Nucleus accumbens (tissue), 56 donors: ENCODE data around the gene PTPMT1.
A peak's percentile ranks its signal among the peaks of the same experiment; 100 is the strongest.

Source experiments
- DNase-seq, 56 donors: peaks; one replicate each; lab custom pipeline; 2025; lab: John Stamatoyannopoulos, UW

The PTPMT1 gene

DNA sequence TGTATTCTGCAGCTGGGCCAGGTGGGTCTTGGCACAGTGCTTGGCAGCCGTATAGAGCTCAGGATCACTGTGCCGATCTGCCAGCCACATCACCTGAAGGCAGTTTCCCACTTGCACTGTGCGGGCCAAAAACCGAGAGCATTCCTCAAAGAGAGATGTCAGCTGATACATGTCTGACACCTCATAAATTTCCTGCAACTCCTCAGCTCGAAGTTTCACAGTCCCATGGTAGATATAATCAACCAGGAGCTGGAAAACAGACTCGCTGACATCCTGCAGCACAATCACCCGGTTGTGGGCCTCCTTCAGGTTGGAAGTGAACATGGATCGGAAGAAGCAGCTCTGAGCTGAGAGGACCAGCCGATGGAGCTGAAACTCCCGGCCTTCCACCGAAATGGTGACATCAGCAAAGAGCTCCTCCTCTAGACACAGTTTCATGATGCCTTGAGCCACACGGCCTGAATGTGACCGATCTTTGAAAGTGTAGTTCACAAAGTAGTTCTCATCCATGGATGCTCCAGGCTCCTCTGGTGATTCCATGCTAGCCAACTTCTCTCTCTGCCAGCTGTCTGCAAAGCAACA, 12.2 kb downstream of the PTPMT1 start:
- peak in 2 of 56 donors; percentile 19 to 34 for DNase-seq

DNA sequence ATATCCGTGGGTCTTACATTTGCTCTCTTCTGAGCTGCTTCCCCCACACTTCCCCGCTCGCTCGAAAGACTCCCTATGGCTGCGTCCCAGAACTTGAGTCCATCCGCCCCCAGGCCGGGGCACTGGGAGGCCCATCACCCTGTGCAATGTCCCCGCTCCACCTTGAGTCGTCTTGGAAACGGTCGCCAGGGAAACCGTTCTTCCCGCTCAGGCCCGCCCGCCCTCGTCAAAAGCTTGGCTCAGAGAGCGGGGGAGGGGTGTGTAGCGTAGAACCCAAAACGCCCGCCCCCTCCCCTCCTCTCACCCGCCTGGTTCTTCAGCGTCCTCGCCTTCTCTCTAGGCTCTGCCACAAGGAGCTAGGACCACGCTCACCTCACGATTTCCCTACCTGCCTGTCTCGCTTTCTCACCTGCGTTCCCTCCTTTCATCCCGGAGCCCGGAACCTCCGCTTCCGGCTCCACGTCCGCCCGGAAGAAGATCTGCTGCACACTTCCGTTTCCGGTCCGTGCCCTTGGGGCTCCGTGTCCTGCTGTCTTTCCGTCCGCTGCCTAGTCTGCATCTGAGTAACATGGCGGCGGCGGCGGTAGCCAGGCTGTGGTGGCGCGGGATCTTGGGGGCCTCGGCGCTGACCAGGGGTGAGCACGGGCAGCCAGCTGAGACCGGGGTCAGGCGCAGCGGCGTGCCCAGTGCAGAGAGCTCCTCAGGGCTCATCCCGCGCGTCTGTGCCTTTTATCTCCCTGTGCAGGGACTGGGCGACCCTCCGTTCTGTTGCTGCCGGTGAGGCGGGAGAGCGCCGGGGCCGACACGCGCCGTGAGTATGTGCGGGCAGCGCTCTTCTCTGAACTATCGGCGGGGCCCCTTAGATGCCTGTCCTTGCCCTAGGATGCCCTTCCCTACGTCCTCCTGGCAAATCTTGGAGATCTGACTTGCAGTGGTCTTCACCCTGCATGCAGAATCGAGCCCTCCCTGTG, 13.4 kb downstream of the PTPMT1 start, which contains the start of the genes KBTBD4 and NDUFS3:
KBTBD4 (minus strand) TSS at position 447 of the 971 bp plus-strand sequence; CDS start at position 428, 19 bp downstream.
NDUFS3 (plus strand) TSS at position 551 of the 971 bp plus-strand sequence; CDS start at position 569, 18 bp downstream.
- peak; percentile 59 to 95 (median 88) for DNase-seq

DNA sequence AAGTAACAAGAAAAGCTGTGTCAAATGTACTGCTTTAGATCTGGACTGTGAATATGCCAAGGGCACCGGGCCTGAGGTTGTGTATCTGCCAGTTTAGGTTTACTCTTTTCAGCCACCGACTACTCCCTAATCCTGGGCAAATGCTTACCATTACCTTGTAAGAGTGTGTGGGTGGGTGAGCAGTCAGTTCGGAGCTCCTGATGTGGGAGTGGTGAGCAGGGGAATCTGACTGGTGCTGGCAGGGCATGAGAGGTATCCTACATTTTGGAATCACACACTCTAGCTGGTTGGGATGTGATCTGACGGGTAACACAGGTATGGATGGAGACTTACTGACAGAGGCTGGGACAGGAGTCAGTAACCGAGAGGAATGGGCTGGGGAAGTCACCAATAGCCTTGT, 18.4 kb downstream of the PTPMT1 start:
- peak in 1 of 56 donors; percentile 21 for DNase-seq

DNA sequence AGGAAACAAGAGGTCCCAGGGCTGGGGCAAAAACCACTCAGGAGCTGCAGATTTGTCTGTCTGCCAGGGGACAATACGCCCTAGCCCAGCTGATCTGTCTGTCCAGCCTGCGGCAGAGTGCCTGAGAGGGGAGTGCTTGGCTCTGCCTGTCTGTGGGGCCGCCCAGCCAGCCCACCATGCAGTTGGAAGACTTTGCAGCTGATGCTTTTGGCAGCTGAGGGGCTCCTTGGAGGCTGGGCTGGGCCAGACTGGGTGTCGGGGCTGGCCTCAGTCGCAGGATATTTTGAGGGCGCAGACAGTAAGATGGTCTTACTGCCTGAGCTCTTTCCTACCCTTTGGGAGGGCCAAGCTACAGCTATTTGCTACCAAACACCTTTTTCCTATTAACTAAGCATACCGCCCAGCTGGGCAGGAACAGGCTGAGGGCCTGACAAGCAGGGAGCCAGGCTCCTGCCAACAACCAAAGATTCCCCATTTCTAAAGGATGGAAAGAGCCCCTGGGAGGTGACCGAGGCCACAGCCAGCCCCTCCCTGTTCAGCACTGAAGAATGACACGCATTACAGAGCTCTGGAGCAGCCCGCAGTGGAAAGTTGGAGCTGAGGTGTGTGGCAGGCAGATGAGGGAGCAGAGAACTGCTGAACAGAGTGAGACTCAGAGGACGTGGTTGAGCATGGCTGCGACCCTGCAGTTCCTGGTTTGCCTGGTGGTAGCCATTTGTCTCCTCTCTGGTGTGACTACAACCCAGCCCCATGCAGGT, 20.9 kb downstream of the PTPMT1 start, which contains the start of gene FAM180B:
FAM180B (plus strand) TSS at position 581 of the 758 bp plus-strand sequence; CDS start at position 672, 91 bp downstream.
- DNase-seq, result peak in 6 of 56 donors; percentile 24 to 36 (median 32)

DNA sequence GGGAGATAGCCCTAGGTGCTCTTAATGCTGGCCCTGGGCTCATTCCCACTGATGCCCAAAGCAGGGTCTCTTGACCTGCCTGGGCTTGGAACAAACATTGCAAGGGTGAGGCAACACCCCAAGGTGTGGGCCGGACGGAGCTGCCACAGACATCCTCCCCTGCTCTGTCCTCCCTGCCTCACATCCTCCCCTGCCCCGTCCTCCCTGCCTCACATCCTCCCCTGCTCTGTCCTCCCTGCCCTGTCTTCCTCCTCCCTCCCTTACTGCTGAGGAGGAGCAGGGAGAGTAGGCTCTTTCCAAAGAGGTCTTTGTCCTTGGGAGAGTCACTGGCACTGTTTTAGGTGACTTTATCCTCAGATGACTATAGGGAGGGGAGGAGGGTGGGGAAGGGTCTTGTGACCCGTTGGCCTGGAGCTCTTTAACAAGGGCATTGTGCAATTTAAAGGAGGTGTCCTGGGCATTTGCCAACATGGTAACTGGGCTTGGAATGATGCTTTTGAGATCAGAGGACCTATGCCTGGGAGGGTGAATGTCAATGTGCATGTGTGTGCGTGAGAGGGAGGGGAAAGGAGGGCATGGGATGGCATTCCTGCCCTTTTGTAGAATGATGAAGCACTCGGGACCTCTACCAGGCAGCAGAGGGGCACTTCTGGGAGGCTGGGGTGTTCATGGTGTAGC, 21.8 kb downstream of the PTPMT1 start:
- peak in 1 of 56 donors; percentile 34 for DNase-seq

DNA sequence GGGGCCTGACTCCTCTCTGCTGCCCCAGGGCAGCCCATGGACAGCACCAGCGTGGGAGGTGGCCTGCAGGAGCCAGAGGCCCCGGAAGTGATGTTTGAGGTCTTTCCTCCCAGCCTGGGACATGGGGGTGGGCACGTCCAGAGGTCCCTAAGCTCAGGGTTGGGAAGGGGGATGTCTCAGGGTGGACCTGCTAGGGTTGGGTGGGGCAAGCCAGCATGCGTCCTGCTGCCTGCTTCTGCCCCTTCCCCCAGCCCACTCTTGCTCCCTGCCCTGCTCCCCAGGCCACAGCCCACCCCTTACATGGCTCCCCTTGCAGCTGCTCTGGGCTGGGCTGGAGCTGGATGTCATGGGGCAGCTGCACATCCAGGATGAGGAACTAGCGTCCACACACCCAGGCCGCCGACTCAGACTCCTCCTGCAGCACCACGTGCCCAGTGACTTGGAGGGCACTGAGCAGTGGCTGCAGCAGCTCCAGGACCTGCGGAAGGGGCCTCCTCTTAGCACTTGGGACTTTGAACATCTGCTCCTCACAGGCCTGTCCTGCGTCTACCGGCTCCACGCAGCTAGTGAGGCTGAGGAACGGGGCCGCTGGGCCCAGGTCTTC, 22.4 kb downstream of the PTPMT1 start:
- DNase-seq, result peak in 15 of 56 donors; percentile 20 to 61 (median 36)

DNA sequence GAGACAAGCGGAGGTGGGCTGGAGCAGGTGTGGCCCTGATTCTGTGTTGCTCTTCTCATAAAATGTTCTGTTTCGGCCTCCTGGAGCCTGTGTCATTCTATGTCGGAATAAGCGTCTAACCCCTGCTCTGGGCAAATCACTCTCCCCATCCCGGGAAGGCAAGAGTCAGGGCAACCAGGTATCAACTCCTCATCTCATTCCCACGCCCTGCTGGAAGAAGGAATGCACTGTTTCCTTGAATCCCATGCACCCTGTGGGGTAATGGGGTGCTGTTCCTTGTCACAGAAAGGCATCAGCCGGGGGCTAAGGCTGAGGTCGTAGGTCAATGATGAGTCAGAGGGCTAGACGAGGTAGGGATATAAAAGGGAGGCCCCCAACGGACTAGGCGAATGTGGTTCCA, 23.7 kb downstream of the PTPMT1 start:
- DNase-seq, result no peak

DNA sequence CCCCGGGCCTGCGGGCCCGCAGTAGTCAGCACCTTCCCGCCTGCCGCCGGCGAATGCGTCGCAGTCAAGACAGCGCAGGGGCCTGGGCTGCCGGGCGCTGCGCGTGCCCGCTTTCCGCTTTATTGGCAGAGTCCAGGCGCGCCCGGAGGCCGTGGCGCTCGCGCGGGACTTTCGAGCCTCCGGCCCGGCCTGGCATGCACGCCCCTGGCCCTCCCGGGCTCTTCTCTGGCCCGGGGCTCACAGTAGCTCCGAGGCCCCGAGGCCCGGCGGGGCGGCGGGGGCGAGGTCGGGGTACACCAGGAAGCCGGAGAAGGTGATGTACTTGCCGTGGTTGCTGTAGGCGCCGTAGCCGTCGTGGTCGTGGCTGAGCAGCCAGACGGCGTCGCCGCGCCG, 24.2 kb downstream of the PTPMT1 start:
- DNase-seq, result no peak

DNA sequence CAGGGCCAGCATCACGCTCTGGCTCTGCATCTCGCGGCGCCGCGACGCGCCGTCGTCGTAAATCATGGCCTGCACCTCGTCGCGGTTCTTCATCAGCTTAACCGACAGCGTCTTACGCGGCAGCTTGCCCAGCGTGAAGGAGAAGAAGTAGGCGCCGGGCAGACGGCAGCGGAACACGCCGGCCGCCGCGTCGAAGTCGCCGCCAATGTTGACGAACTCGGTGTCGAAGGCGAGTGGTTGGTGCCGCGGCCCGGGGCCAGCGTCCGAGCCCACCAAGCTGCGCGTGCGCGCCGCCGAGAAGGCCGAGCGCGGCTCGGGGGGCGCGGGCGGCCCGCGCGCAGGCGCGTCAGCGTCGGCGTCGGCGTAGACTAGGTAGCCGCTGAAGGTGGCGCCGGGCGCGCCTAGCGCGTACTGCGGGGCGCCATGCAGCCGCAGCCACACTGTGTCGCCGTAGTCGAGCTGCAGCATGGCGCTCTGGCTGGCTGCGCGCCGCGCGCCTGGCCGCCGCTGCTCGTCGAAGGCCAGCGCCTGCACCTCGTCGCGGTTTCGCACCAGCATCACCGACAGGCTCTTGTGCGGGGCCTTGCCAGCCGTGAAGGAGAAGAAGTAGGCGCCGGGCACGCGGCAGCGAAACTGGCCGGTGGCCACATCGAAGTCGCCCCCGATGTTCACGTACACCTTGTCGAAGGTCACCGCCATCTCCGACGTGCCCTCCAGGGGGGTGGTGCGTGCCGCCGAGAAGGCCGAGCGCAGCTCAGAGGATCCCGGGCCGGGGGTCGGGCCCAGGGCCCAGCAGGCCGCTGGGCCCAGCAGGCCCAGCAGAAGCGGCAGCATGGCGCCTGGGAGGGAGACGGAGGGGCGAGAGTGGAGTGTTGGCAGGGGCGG, 24.8 kb downstream of the PTPMT1 start:
- no peak for DNase-seq

DNA sequence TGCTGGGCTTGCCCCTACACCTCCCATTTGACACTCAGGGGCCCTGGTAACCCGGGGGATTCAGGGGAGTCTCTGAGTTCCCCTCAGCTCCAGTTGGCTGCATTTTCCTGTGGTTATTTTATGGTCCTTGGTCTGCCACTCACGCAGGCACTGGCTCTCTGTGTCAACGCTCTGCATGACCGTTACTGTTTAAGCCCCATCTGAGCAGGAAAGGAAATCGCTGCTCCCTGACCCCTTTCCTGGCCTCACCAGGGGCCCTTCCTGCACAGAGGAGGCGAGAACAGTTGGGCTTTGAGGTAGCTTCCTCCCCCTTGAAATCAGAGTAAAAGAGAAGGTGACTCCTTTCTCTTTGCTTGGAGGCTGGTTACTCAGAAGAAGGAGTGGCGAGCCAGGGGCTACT, 26.4 kb downstream of the PTPMT1 start:
- no peak for DNase-seq

DNA sequence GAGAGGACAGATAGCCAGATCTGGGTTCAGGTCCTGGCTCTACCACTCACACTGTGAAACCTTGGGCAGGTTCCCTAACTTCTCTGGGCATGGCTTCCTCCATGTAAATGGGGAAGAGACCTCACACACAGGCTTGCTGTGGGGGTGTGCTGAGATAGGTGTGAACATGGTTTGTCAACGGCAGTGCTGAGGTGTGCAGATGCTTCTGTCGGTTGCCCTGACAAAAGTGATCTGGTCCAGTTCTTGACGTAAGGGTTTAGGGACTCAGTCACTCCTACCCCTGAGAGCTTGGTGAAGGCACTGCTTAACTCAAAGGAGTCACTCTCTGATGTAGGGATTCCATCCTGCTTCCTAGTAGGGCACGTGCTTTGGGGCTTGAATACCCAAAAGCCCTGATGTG, 26.9 kb downstream of the PTPMT1 start:
- DNase-seq, result no peak

DNA sequence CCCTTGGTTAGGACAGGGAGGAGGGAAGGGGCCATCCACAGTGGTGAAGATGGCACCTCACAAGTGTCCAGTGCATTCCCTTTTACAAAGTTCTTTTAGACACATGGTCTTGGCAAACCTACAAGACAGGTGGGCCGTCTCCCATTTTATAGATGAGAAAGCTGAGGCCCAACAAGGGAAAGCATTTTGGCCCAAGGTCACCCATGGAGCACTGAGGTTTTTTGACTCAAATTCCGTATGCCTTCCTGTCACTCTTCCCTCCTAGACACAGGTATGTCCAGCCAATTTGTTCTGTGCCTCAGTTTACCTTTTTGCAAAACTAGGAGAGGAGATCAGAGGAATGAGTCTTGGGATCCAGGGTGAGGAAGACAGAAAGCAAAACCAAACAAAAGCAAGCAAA, 27.6 kb downstream of the PTPMT1 start:
- DNase-seq, result no peak

DNA sequence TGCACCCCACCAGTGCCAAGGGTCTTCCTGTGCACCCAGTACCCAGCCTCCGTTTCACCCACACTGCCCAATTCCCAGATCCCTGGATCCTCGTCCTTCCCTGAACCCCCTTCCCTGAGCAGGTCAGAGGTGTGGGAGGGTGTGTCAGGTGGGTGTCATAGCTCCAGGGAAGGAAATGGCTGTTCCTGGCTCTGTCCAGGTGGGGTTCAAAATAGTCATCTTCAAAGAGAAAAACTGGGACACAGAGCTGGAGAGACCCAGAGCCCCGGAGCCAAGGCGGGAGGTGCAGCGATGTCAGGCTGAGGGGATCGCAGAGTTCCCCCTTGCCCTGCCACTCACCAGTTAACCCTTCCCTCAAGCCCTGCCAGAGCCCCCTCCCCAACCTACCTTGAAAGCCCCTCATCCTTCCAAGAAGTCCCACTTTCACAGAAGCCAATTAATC, 28.1 kb downstream of the PTPMT1 start:
- DNase-seq, result no peak

DNA sequence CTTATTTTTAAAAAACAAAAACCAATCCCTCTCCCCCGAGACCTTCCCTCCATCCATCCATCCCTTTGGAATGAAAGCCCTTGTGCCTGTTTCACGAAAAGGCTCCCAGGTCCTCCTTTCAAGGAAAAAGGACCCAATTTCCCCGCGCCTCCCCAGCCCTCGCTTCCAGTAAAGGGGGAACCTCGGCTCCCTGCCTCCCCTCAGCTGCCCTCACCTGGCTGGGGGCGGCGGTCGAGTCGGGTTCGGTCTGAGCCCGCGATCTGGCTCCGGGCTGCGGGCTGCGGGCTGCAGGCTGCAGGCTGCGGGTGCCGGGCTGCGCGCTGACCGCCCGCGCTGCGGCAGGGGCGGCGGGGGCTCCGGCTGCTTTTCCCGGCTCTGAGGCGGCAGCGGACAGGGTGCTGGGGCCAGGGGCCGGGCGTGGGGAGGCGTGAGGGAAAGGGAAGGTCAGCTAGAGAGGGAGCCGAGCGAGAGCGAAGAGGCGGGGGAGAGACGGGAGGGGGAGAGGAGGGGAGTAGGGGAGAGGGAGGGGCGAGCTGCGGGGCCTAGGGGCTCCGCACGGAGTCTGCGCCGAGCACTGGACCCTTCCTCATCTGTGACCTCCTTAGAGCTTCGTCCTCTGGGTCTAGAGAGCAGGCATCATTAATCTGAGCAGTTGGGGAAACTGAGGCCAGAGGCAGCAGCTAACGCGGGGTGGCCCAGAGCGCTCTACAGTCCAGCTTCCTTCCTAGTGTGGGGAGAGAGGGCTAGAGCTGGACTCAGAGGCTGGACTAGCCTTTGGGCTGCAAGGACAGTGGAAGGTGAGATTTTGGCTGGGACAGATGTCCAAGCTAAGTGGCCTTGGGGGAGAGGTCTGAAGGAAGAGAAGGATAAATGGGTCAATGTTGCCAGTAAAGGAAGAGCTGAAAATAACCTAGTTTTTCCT, 28.8 kb downstream of the PTPMT1 start, which contains the start of gene C1QTNF4:
C1QTNF4 (minus strand) TSS at position 478 of the 922 bp plus-strand sequence. CDS start 3,601 bp downstream, outside the sequence.
- no peak for DNase-seq

DNA sequence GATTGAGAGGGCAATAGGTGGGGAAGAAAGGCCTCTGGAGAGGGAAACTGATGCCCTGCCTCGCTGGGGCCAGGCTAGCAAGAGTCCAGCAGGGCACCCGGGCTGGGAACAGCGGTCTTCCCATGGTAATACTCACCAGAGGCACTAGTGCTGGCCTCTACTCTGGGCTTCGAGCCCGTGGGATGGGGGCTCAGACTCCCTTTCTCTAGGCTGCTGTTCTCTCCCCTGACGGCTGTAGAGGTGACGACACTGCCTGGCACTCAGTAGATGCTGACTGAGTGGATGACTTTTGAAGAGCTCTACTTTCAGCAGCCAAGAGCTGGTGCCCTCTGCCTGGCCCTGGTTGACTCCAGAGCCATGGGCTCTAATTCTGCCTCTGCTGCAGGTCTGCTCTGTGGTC, 29.6 kb downstream of the PTPMT1 start:
- peak in 10 of 56 donors; percentile 9 to 52 (median 36) for DNase-seq

DNA sequence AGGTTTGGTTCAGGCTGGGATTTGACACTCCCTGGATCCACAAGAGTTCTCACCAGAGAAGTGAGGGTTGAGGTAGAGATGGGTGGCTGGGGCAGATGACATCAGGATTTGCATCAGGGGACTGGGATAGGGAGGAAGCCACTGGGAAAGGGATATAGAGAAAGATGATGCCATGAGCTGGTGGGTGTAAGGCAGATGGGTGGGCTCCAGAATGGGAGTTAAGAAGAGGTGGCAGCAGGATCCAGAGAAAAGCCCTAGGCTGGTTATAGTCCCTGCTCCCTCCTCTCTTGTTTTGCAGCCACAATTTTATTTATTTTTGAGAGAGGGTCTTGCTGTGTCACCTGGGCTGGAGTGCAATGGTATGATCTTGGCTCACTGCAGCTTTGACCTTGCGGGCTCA, 30.6 kb downstream of the PTPMT1 start:
- no peak for DNase-seq

DNA sequence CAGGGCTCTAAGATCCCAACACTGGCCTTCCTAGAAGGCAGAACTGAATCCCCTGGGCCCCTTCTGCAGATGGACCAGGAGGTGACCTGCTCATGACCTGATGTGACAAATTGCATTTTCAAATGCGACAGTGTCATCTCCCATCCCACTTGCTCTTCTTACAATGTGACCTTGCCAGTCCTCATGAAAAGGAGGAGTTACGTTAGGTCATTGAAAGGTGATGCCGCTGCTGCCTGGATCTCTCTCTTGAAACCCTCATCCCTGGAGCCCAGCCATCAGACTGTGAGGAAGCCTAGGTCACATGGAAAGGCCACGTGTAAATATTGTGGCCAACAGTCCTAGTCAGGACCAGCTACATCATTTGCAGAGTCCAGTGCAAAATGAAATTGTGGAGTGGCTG, 34.5 kb downstream of the PTPMT1 start:
- no peak for DNase-seq
